B cell (primary cell): ENCODE measurements around the gene PUDP. TPM values are rescaled to one million over a fixed set of nuclear protein-coding genes. Genes with fewer than 3 reads are reported as not detected.
"Not testable (repeated sequence)": the region's sequence is repeated elsewhere in the genome, so short reads cannot be mapped to it uniquely, and the experiment has no call there.

Experiments used
- ATAC-seq: fragments of 200-7000 bp; cut with Tn5 transposase; one replicate; pipeline ENCODE4 v1.10.0; 2021; ENCODE audit warnings: low read depth, mild to moderate bottlenecking, moderate number of reproducible peaks, moderate library complexity
- CTCF ChIA-PET: fragments of 350-600 bp; sonication (Branson Sonifier 250); formaldehyde crosslinking; loops from one replicate; lab custom pipeline; 2021; ENCODE audit warnings: antibody characterized with exemption, inconsistent platforms; lab: Charles Lee
- POLR2A ChIA-PET: fragments of 350-600 bp; sonication (Branson Sonifier 250); formaldehyde crosslinking; loops from one replicate; lab custom pipeline; 2021; ENCODE audit warnings: antibody characterized with exemption; lab: Charles Lee
- DNase-seq: peaks from one replicate; pipeline ENCODE4 v3.0.0; 2013
- H2AFZ ChIP-seq: 2 replicates; pipeline ENCODE4 v1.6.1; 2012; ENCODE audit warnings: mild to moderate bottlenecking, low read depth, low read length; ENCODE audit not compliant: insufficient read depth, poor library complexity, severe bottlenecking
- H3K27ac ChIP-seq, 2 donors: 1 replicate in 1 of 2; 2 replicates in 1 of 2; pipeline ENCODE4 v1.5.1; 2012 to 2013; ENCODE audit warnings: low read length in 2 of 2, mild to moderate bottlenecking in 2 of 2, moderate library complexity in 1 of 2
- H3K27me3 ChIP-seq, 4 experiments: fragments of 200-600 bp in 1 of 4; sonication (generic) in 1 of 4; replicated peaks in 1 of 4; 1 replicate in 2 of 4; 2 replicates in 2 of 4; pipeline versions ENCODE4 v1.6.1 to v1.7.0; 2013 to 2016; ENCODE audit warnings: low read length in 3 of 4, mild to moderate bottlenecking in 2 of 4, mixed read lengths in 1 of 4, moderate library complexity in 1 of 4; ENCODE audit not compliant: insufficient read depth in 4 of 4, control insufficient read depth in 3 of 4; ENCODE audit errors: control extremely low read depth in 1 of 4
- H3K36me3 ChIP-seq, 2 experiments: replicated peaks in 1 of 2; 1 replicate in 1 of 2; 2 replicates in 1 of 2; pipeline versions ENCODE4 v1.6.1 to v1.7.1; 2013; ENCODE audit warnings: low read length in 1 of 2; ENCODE audit not compliant: insufficient read depth in 2 of 2, control insufficient read depth in 1 of 2; ENCODE audit errors: control extremely low read depth in 1 of 2, extremely low read depth in 1 of 2
- H3K4me1 ChIP-seq, 2 donors: fragments of 200-600 bp in 1 of 2; sonication (generic) in 1 of 2; 1 replicate in 1 of 2; 2 replicates in 1 of 2; pipeline versions ENCODE4 v1.5.1 to v1.6.1; 2013 to 2017; ENCODE audit warnings: low read length in 2 of 2; ENCODE audit not compliant: control insufficient read depth in 2 of 2, insufficient read depth in 2 of 2
- H3K4me2 ChIP-seq: replicated peaks from 2 replicates; pipeline ENCODE3; 2012; ENCODE audit warnings: mild to moderate bottlenecking, low read depth, low read length; ENCODE audit not compliant: poor library complexity, severe bottlenecking
- H3K4me3 ChIP-seq, 5 experiments: fragments of 200-600 bp in 1 of 5; sonication (generic) in 1 of 5; 1 replicate in 3 of 5; 2 replicates in 2 of 5; pipeline versions ENCODE4 v1.5.1 to v1.7.0; 2011 to 2016; ENCODE audit warnings: low read length in 4 of 5, mild to moderate bottlenecking in 4 of 5, low read depth in 2 of 5, control low read depth in 1 of 5, moderate library complexity in 1 of 5; ENCODE audit not compliant: insufficient read depth in 1 of 5; ENCODE audit errors: control extremely low read depth in 1 of 5, extremely low read depth in 1 of 5
- H3K79me2 ChIP-seq: fragments of 200-600 bp; sonication (generic); one replicate; pipeline ENCODE4 v1.6.0; 2016; ENCODE audit warnings: low read length; ENCODE audit not compliant: control insufficient read depth, insufficient read depth
- H3K9ac ChIP-seq: fragments of 200-600 bp; sonication (generic); 2 replicates; pipeline ENCODE4 v1.6.1; 2017; ENCODE audit warnings: mild to moderate bottlenecking, low read length, moderate library complexity
- H3K9me3 ChIP-seq, 3 donors: one replicate each; pipeline versions ENCODE4 v1.6.1 to v1.7.1; 2013; ENCODE audit warnings: low read length in 2 of 3; ENCODE audit not compliant: control insufficient read depth in 2 of 3, insufficient read depth in 1 of 3; ENCODE audit errors: control extremely low read depth in 1 of 3
- H4K20me1 ChIP-seq: 2 replicates; pipeline ENCODE4 v1.6.0; 2012; ENCODE audit warnings: mild to moderate bottlenecking, low read length; ENCODE audit not compliant: insufficient read depth, control insufficient read depth, poor library complexity, severe bottlenecking
- H3K27ac Mint-ChIP-seq: one replicate; pipeline ENCODE4 v1.8.0; 2021; ENCODE audit warnings: mixed read lengths
- H3K27me3 Mint-ChIP-seq: one replicate; pipeline ENCODE4 v1.8.0; 2021; ENCODE audit warnings: mixed read lengths
- H3K4me1 Mint-ChIP-seq: one replicate; pipeline ENCODE4 v1.8.0; 2021; ENCODE audit warnings: mixed read lengths
- H3K4me3 Mint-ChIP-seq: one replicate; pipeline ENCODE4 v1.8.0; 2021; ENCODE audit warnings: mixed read lengths
- H3K9me3 Mint-ChIP-seq: one replicate; pipeline ENCODE4 v1.8.0; 2022; ENCODE audit warnings: mixed read lengths; ENCODE audit not compliant: insufficient read depth
- CTCF ChIP-seq: fragments of 200-600 bp; IDR thresholded peaks from one replicate; pipeline ENCODE4 v1.8.0; 2022; ENCODE audit warnings: antibody characterized with exemption, mild to moderate bottlenecking
- EZH2 ChIP-seq: IDR thresholded peaks from 2 replicates; pipeline ENCODE4 v1.6.1; 2012; ENCODE audit warnings: borderline replicate concordance, low read depth, mild to moderate bottlenecking, moderate library complexity, low read length; ENCODE audit not compliant: insufficient read depth, poor library complexity, severe bottlenecking
- WGBS: methylation state at CpG from one replicate; pipeline ENCODE4 v1.1.5; 2013; ENCODE audit warnings: missing lambda C conversion rate; ENCODE audit not compliant: insufficient coverage; 5-methylcytosine and 5-hydroxymethylcytosine counted together
- intact Hi-C: fragments of 100-400 bp; cut with micrococcal nuclease; formaldehyde crosslinking; loops from one replicate; pipeline ENCODE4 v1.10.0; 2022
- polyA plus RNA-seq: library from polyadenylated mRNA; depleted of rRNA; stranded (reverse); fragments of >200 nt; gene quantifications from 2 replicates; pipeline ENCODE4 v1.2.3, GENCODE V29; 2012
- total RNA-seq, 2 donors: library from RNA; stranded (reverse); fragments of 120-200 nt in 1 of 2; gene quantifications; 1 replicate in 1 of 2; 2 replicates in 1 of 2; pipeline versions ENCODE4 v1.2.3 to v1.2.4, GENCODE V29; 2013 to 2022

PUDP gene
- total and polyA plus RNA-seq, 2 donors (not counting 1 experiment from before 2014, with no cell fraction given) = 12.8 to 14.1 TPM

GRCh38 chrX:7100022-7100421 is 47.9 kb downstream of the PUDP start:
- ATAC-seq = no peak
- POLR2A ChIA-PET = no interaction called here
- Histone ChIP-seq H3K79me2 (peaks cover 38% of the 10 kb centered on the region), H3K27me3 (no peaks in the 10 kb centered on the region), H3K36me3 (peaks cover 0 to 13% of the 10 kb centered on the region in 2 experiments), H3K4me3 (no peak overlapping the region), H2AFZ (no peak overlapping the region), H4K20me1 (peaks cover 17% of the 10 kb centered on the region), H3K27ac (no peak overlapping the region), H3K9me3 (no peaks in the 10 kb centered on the region), H3K9ac (no peak overlapping the region), H3K4me2 (no peak overlapping the region), H3K4me1 (peaks cover 0 to 8% of the 10 kb centered on the region in 2 donors)
- H3K9me3 Mint-ChIP-seq = no peaks in the 10 kb centered on the region
- TF ChIP-seq CTCF (no peak), EZH2 (no peak)
- no peak overlapping the region for H3K27ac Mint-ChIP-seq
- H3K4me3 Mint-ChIP-seq = no peak overlapping the region
- CTCF ChIA-PET = no interaction called here
- 100% methylated on average over 1 of the region's 7 CpGs for WGBS
- H3K4me1 Mint-ChIP-seq = peaks cover 19% of the 10 kb centered on the region
- H3K27me3 Mint-ChIP-seq = no peaks in the 10 kb centered on the region
- DNase-seq = no peak
- intact Hi-C loops = no loop called here

DNA sequence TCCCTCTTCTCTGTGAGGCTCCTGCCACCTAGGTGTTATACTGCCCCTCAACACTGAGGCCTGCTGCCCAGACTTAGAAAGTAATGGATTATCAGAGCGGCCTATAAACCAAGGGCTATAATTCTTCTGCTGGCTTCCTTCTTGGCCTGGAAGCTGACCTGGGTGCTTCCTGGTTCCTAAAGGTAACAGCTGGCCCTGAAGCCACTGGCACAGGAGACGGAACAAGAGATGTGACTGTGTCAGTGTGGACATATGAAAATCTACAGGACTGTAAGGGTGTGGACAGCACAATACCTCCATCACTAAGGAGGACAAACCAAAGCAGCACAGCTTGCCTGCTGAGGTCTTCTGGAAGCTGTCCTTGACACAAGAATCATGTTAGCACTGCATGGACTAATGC is 52.3 kb downstream of the PUDP start:
- ATAC-seq, CTCF ChIA-PET, H3K27me3 ChIP-seq, H3K4me3 ChIP-seq, H2AFZ ChIP-seq, H3K4me3 Mint-ChIP-seq, H3K4me2 ChIP-seq, H3K27ac ChIP-seq, H3K27me3 Mint-ChIP-seq, H3K9me3 Mint-ChIP-seq, DNase-seq, H3K9me3 ChIP-seq, POLR2A ChIA-PET, intact Hi-C loops, H3K9ac ChIP-seq: not testable (repeated sequence)
- Mint-ChIP-seq H3K27ac (peak overlapping the region; percentile 10), H3K4me1 (peaks cover 19% of the 10 kb centered on the region)
- no CpG with 5 or more reads among the region's 2 CpGs for WGBS
- Histone ChIP-seq H3K79me2 (peaks cover 25% of the 10 kb centered on the region), H3K36me3 (peaks cover 0 to 11% of the 10 kb centered on the region in 2 experiments), H3K4me1 (peaks cover 7 to 10% of the 10 kb centered on the region in 2 donors), H4K20me1 (peaks cover 17% of the 10 kb centered on the region)
